HCT116 (cell line): ENCODE data around the gene CIAO2B. TPM values are rescaled to one million over a fixed set of nuclear protein-coding genes. Genes with fewer than 3 reads are reported as not detected.
"Not testable (repeated sequence)": the region's sequence is repeated elsewhere in the genome, so short reads cannot be mapped to it uniquely, and the experiment has no call there.

ENCODE experiments used
- ATAC-seq: fragments of 200-7000 bp; cut with Tn5 transposase; 2 replicates; pipeline ENCODE4 v1.9.1; 2020; ENCODE audit warnings: mild to moderate bottlenecking, moderate library complexity
- BruUV-seq: library from RNA; stranded (reverse); fragments of 400-500 nt; replicated peaks from 2 replicates; lab custom pipeline; 2021; lab: Mats Ljungman, UMichigan
- CTCF ChIA-PET: fragments of 300-600 bp; sonication (Branson Sonifier 250); formaldehyde crosslinking; loops from one replicate; lab custom pipeline; 2021; ENCODE audit warnings: antibody characterized with exemption; lab: Charles Lee
- POLR2A ChIA-PET: fragments of 300-600, 350-600 bp; sonication (Branson Sonifier 250); formaldehyde crosslinking; loops from one replicate; lab custom pipeline; 2021; ENCODE audit warnings: antibody characterized with exemption; lab: Charles Lee
- RAD21 ChIA-PET, 2 experiments: fragments of 300-600 bp; sonication (Branson Sonifier 250); formaldehyde crosslinking; loops; one replicate each; lab custom pipeline; 2023; ENCODE audit warnings: low total read pairs in 2 of 2; ENCODE audit not compliant: uncharacterized antibody in 2 of 2, unreplicated experiment in 2 of 2, low non-redundant PET in 1 of 2; lab: Charles Lee
- DNase-seq: peaks from one replicate; pipeline ENCODE4 v3.0.0-alpha.2; 2010; ENCODE audit warnings: low read depth, low spot score
- H2AFZ ChIP-seq: fragments of 200-600 bp; shearing (Covaris generic), sonication (generic); 2 replicates; pipeline ENCODE4 v1.6.1; 2017; ENCODE audit warnings: low read depth, mixed run types, mixed read lengths, antibody characterized with exemption, low read length; ENCODE audit not compliant: poor library complexity, severe bottlenecking
- H3K27ac ChIP-seq: 2 replicates; pipeline ENCODE4 v1.5.1; 2012; ENCODE audit warnings: low read depth, low read length
- H3K27me3 ChIP-seq: fragments of 200-600 bp; sonication (generic); 2 replicates; pipeline ENCODE4 v1.6.1; 2016; ENCODE audit warnings: mixed run types, low read length, mixed read lengths; ENCODE audit not compliant: insufficient read depth
- H3K36me3 ChIP-seq, 2 experiments: fragments of 200-500 bp in 1 of 2; fragments of 200-600 bp in 1 of 2; sonication (Bioruptor generic) in 1 of 2; sonication (generic) in 1 of 2; 2 replicates each; pipeline versions ENCODE4 v1.5.1 to v1.6.1; 2014 to 2016; ENCODE audit warnings: low read length in 2 of 2, inconsistent platforms in 1 of 2, mixed read lengths in 1 of 2, mixed run types in 1 of 2; ENCODE audit not compliant: insufficient read depth in 2 of 2, control insufficient read depth in 1 of 2
- H3K4me1 ChIP-seq, 2 experiments: fragments of 200-600 bp in 1 of 2; sonication (generic) in 1 of 2; 2 replicates each; pipeline versions ENCODE4 v1.5.1 to v1.6.1; 2012 to 2017; ENCODE audit warnings: low read length in 2 of 2, inconsistent platforms in 1 of 2, mild to moderate bottlenecking in 1 of 2, mixed read lengths in 1 of 2, mixed run types in 1 of 2, moderate library complexity in 1 of 2; ENCODE audit not compliant: insufficient read depth in 2 of 2, control insufficient read depth in 1 of 2
- H3K4me2 ChIP-seq: fragments of 200-600 bp; sonication (generic); 2 replicates; pipeline ENCODE4 v1.6.1; 2017; ENCODE audit warnings: mixed run types, low read length, mixed read lengths
- H3K4me3 ChIP-seq, 2 experiments: fragments of 200-600 bp in 1 of 2; sonication (generic) in 1 of 2; replicated peaks in 1 of 2; 2 replicates each; pipeline ENCODE4 v1.5.1; 2011 to 2016; ENCODE audit warnings: low read length in 2 of 2, control low read depth in 1 of 2, low read depth in 1 of 2, mild to moderate bottlenecking in 1 of 2, mixed read lengths in 1 of 2, mixed run types in 1 of 2
- H3K79me2 ChIP-seq: fragments of 200-600 bp; sonication (generic); 2 replicates; pipeline ENCODE4 v1.6.1; 2017; ENCODE audit warnings: mild to moderate bottlenecking, mixed run types, low read length, moderate library complexity, mixed read lengths; ENCODE audit not compliant: insufficient read depth
- H3K9ac ChIP-seq: fragments of 200-600 bp; sonication (generic); 2 replicates; pipeline ENCODE4 v1.6.1; 2016; ENCODE audit warnings: low read length, mixed read lengths
- H3K9me2 ChIP-seq: fragments of 200-600 bp; sonication (generic), shearing (Covaris generic); 2 replicates; pipeline ENCODE4 v1.6.1; 2017; ENCODE audit warnings: mixed run types, mild to moderate bottlenecking, moderate library complexity; ENCODE audit not compliant: insufficient read depth
- H3K9me3 ChIP-seq, 2 experiments: fragments of 200-500 bp in 1 of 2; fragments of 200-600 bp in 1 of 2; sonication (Bioruptor generic) in 1 of 2; sonication (generic) in 1 of 2; 2 replicates each; pipeline ENCODE4 v1.6.1; 2014 to 2017; ENCODE audit warnings: low read length in 2 of 2, mixed read lengths in 2 of 2, inconsistent platforms in 1 of 2, low read depth in 1 of 2, mild to moderate bottlenecking in 1 of 2, mixed run types in 1 of 2, moderate library complexity in 1 of 2; ENCODE audit not compliant: control insufficient read depth in 1 of 2, insufficient read depth in 1 of 2
- H4K20me1 ChIP-seq: fragments of 200-600 bp; sonication (generic), shearing (Covaris generic); 2 replicates; pipeline ENCODE4 v1.6.1; 2017; ENCODE audit warnings: mixed run types, mild to moderate bottlenecking, moderate library complexity; ENCODE audit not compliant: insufficient read depth
- EGR1 ChIP-seq: IDR thresholded peaks from 2 replicates; pipeline ENCODE4 v1.6.1; 2012; ENCODE audit warnings: low read depth
- EZH2phosphoT487 ChIP-seq: fragments of 200-600 bp; IDR thresholded peaks from 2 replicates; pipeline ENCODE4 v1.6.1; 2018; ENCODE audit warnings: antibody characterized with exemption, borderline replicate concordance
- REST ChIP-seq: IDR thresholded peaks from 2 replicates; pipeline ENCODE4 v1.6.1; 2012; ENCODE audit warnings: low read depth
- SIN3A ChIP-seq: IDR thresholded peaks from 2 replicates; pipeline ENCODE4 v1.6.1; 2012; ENCODE audit warnings: low read depth
- SP1 ChIP-seq: IDR thresholded peaks from 2 replicates; pipeline ENCODE4 v1.6.1; 2012; ENCODE audit warnings: low read depth
- TCF7L2 ChIP-seq: IDR thresholded peaks from 2 replicates; pipeline ENCODE4 v1.7.0; 2011; ENCODE audit warnings: borderline replicate concordance, inconsistent platforms; ENCODE audit not compliant: insufficient read depth, insufficient read length; ENCODE audit errors: extremely low read depth
- intact Hi-C: fragments of 100-400 bp; cut with micrococcal nuclease; formaldehyde crosslinking; loops from 2 replicates; pipeline ENCODE4 v1.10.0; 2022
- total RNA-seq: library from RNA; stranded (reverse); gene quantifications from one replicate; pipeline ENCODE4 v1.2.1, GENCODE V29; 2021; ENCODE audit not compliant: unreplicated experiment

Gene CIAO2B
- total RNA-seq, 1 experiment from 2014 or later = 113 TPM

- Histone ChIP-seq H4K20me1 (no peaks in the 10 kb centered on the region), H3K4me3 (no peak overlapping the region), H3K4me2 (no peak overlapping the region), H3K9me2 (no peaks in the 10 kb centered on the region), H3K4me1 (peaks cover 7 to 12% of the 10 kb centered on the region in 2 experiments; a peak in 3 of 4 replicates), H3K79me2 (no peaks in the 10 kb centered on the region), H3K36me3 (no peaks in the 10 kb centered on the region), H3K27me3 (no peaks in the 10 kb centered on the region), H2AFZ (no peak overlapping the region), H3K27ac (no peak overlapping the region), H3K9ac (no peak overlapping the region), H3K9me3 (no peaks in the 10 kb centered on the region)
- ChIA-PET RAD21 (no interaction called here), POLR2A (no interaction called here), CTCF (no interaction called here)
- no peak for ATAC-seq
- TF ChIP-seq EZH2phosphoT487 (no peak), REST (no peak), SP1 (no peak), TCF7L2 (no peak), EGR1 (no peak), SIN3A (no peak)
- intact Hi-C loops = loop anchor here (5.0 to 10.0 kb wide), 2 partner anchors 54 to 207 kb away; partner anchors contain the start of gene PHAF1
- DNase-seq = no peak
- BruUV-seq = no TSS peak
Measured at GRCh38 chr16:66898207-66898606, 36.0 kb downstream of the CIAO2B start.

DNA sequence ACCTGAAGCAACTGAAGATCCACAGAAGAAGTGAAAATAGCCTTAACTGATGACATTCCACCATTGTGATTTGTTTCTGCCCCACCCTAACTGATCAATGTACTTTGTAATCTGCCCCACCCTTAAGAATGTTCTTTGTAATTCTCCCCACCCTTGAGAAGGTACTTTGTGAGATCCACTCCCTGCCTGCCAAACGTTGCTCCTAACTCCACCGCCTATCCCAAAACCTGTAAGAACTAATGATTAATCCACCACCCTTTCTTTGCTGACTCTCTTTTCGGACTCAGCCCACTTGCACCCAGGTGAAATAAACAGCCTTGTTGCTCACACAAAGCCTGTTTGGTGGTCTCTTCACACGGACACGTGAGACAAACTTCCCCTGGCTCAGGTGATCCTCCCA is 37.5 kb downstream of the CIAO2B start:
- H3K27me3 ChIP-seq, POLR2A ChIA-PET, H3K9me2 ChIP-seq, RAD21 ChIA-PET, DNase-seq, BruUV-seq, H3K9ac ChIP-seq, H4K20me1 ChIP-seq, H3K79me2 ChIP-seq, H3K36me3 ChIP-seq, H3K9me3 ChIP-seq, H3K4me2 ChIP-seq, H3K27ac ChIP-seq, H2AFZ ChIP-seq, H3K4me3 ChIP-seq, ATAC-seq: not testable (repeated sequence)
- CTCF ChIA-PET = interaction anchor here (1.5 to 2.4 kb wide), 2 partner anchors 16 to 19 kb away, joined by 4 to 10 read pairs; partner anchors contain the start of gene PDP2
- H3K4me1 ChIP-seq = peaks cover 7 to 12% of the 10 kb centered on the region in 2 experiments; a peak in 3 of 4 replicates
- intact Hi-C loops = loop anchor here (5.0 to 10.0 kb wide), 2 partner anchors 56 to 208 kb away; partner anchors contain the start of gene PHAF1
